ENCODE measurements around the gene SYT13. TPM values are rescaled to one million over a fixed set of nuclear protein-coding genes. Genes with fewer than 3 reads are reported as not detected.

SYT13 gene
- total RNA-seq, 1 experiment from 2014 or later, result 4.3 TPM

- Histone ChIP-seq H4K91ac (ENCODE audit: insufficient read length, low read depth, low read length) (no peak overlapping the region), H2BK120ac (ENCODE audit: low read depth, low read length, poor library complexity, severe bottlenecking) (no peak overlapping the region), H3T11ph (ENCODE audit: low read length) (no peak overlapping the region), H3K79me2 (ENCODE audit: insufficient read depth, low read length) (no peaks in the 10 kb centered on the region), H3K23ac (ENCODE audit: insufficient read length, low read depth, low read length) (no peak overlapping the region), H3K9ac (ENCODE audit: extremely low read depth, insufficient read length, low read length) (no peak overlapping the region), H2AK5ac (ENCODE audit: insufficient read length, low read length) (no peak overlapping the region), H3K27ac (ENCODE audit: insufficient read length, low read depth, low read length) (no peak overlapping the region), H3K79me1 (ENCODE audit: insufficient read depth, low read depth, low read length, poor library complexity, severe bottlenecking) (no peaks in the 10 kb centered on the region), H3K4ac (ENCODE audit: low read depth, low read length) (no peak overlapping the region), H4K20me1 (ENCODE audit: control insufficient read depth, insufficient read depth, insufficient read length) (no peaks in the 10 kb centered on the region), H3K4me1 (ENCODE audit: insufficient read depth, low read length) (no peaks in the 10 kb centered on the region), H3K9me3 (ENCODE audit: control insufficient read depth, low read depth, low read length) (no peaks in the 10 kb centered on the region), H2BK20ac (ENCODE audit: low read depth, low read length, poor library complexity, severe bottlenecking) (no peak overlapping the region), H3K14ac (ENCODE audit: insufficient read depth, low read length) (no peak overlapping the region), H2AFZ (ENCODE audit: low read length) (no peak overlapping the region), H3K4me2 (ENCODE audit: insufficient read depth, insufficient read length, low read length) (no peak overlapping the region), H4K5ac (ENCODE audit: insufficient read length, low read depth, low read length) (no peak overlapping the region), H3K56ac (ENCODE audit: insufficient read length, low read depth, low read length) (no peak overlapping the region), H3K23me2 (ENCODE audit: insufficient read length, low read depth, low read length, poor library complexity, severe bottlenecking) (no peaks in the 10 kb centered on the region), H2BK12ac (ENCODE audit: insufficient read length, low read depth, low read length) (no peak overlapping the region), H2BK15ac (ENCODE audit: low read depth, low read length) (no peak overlapping the region), H2BK5ac (ENCODE audit: insufficient read length, low read length) (no peak overlapping the region), H4K8ac (replicated peaks; ENCODE audit: insufficient read length, low read depth, low read length) (no peak overlapping the region), H3K18ac (ENCODE audit: insufficient read length, low read depth, low read length) (no peak overlapping the region), H3K27me3 (ENCODE audit: insufficient read depth, low read length) (no peaks in the 10 kb centered on the region)
- Mint-ChIP-seq H3K27me3 (ENCODE audit: low read depth) (peaks cover 27% of the 10 kb centered on the region), H3K36me3 (ENCODE audit: insufficient read depth in 1 of 3, low read depth in 3 of 3) (no peaks in the 10 kb centered on the region), H3K4me1 (no peaks in the 10 kb centered on the region; a peak in 1 of 4 replicates), H3K27ac (no peak overlapping the region; a peak in 1 of 7 replicates), H3K4me3 (no peak overlapping the region), H3K9me3 (peaks cover 4 to 6% of the 10 kb centered on the region in 2 experiments; a peak in 4 of 5 replicates)
- TF ChIP-seq CTCF (conservative IDR thresholded peaks at IDR 0.05), result no peak
- WGBS (ENCODE audit: extremely low coverage, insufficient read length, low lambda C conversion rate), result no CpG with 5 or more reads among the region's 7 CpGs
- no peak for DNase-seq
These were observed 36.9 kb upstream of the SYT13 start for GRCh38 chr11:45322891-45323600.
